CD4-positive, alpha-beta T cell treated with Interleukin-21 for 1 hour (primary cell): Measurements from ENCODE around the gene CCP110.
A peak's percentile ranks its signal among the peaks of the same experiment; 100 is the strongest.
"Not testable (repeated sequence)": the region's sequence is repeated elsewhere in the genome, so short reads cannot be mapped to it uniquely, and the experiment has no call there.

Source experiments
- DNase-seq: peaks from one replicate; pipeline ENCODE4 v3.0.0-alpha.2; 2020

CCP110 gene

GRCh38 chr16:19512297-19512696 is 11.4 kb upstream of the CCP110 start:
- DNase-seq, result no peak

- DNase-seq, result no peak
Observed at GRCh38 chr16:19513377-19514053, 10.2 kb upstream of the CCP110 start.

GRCh38 chr16:19515757-19516156 is 8.0 kb upstream of the CCP110 start:
- no peak for DNase-seq

GRCh38 chr16:19517424-19518089 is 6.2 kb upstream of the CCP110 start:
- DNase-seq, result no peak

GRCh38 chr16:19518388-19518787 is 5.4 kb upstream of the CCP110 start:
- no peak for DNase-seq

- DNase-seq, result peak; percentile 6
Observed at GRCh38 chr16:19520861-19521331, 2.8 kb upstream of the CCP110 start.

- DNase-seq, result peak; percentile 94
Observed at GRCh38 chr16:19521471-19522396, 2.0 kb upstream of the CCP110 start, which contains the start of gene GDE1. Gene GDE1 (minus strand): TSS chr16:19522098. CDS start chr16:19521964, 134 bp downstream.

GRCh38 chr16:19522397-19522732 is 1.4 kb upstream of the CCP110 start:
- DNase-seq, result no peak

- no peak for DNase-seq
Observed at GRCh38 chr16:19522760-19523159, 982 bp upstream of the CCP110 start.

- no peak for DNase-seq
Observed at GRCh38 chr16:19523184-19523558, 571 bp upstream of the CCP110 start.

- DNase-seq, result no peak
Observed at GRCh38 chr16:19524356-19524615, 544 bp downstream of the CCP110 start.

- DNase-seq, result no peak
Observed at GRCh38 chr16:19524616-19525384, 1.1 kb downstream of the CCP110 start.

- no peak for DNase-seq
Observed at GRCh38 chr16:19525385-19525723, 1.6 kb downstream of the CCP110 start.

GRCh38 chr16:19527161-19527560 is 3.4 kb downstream of the CCP110 start:
- no peak for DNase-seq

GRCh38 chr16:19528666-19529065 is 4.9 kb downstream of the CCP110 start:
- DNase-seq, result no peak

- no peak for DNase-seq
Observed at GRCh38 chr16:19532601-19533000, 8.9 kb downstream of the CCP110 start.

- no peak for DNase-seq
Observed at GRCh38 chr16:19540241-19540970, 16.7 kb downstream of the CCP110 start.

GRCh38 chr16:19542138-19542821 is 18.5 kb downstream of the CCP110 start:
- DNase-seq, result no peak

- not testable (repeated sequence) for DNase-seq
Observed at GRCh38 chr16:19543278-19543996, 19.7 kb downstream of the CCP110 start.

GRCh38 chr16:19548144-19548543 is 24.4 kb downstream of the CCP110 start:
- no peak for DNase-seq

GRCh38 chr16:19549673-19550072 is 25.9 kb downstream of the CCP110 start:
- DNase-seq, result no peak
